Tibial nerve (tissue), 4 donors: ENCODE results near the gene ERVV-1. TPM values are rescaled to one million over a fixed set of nuclear protein-coding genes. Genes with fewer than 3 reads are reported as not detected.

Experiments
- DNase-seq, 2 donors: peaks; one replicate each; pipeline ENCODE4 v3.0.0-alpha.2; 2019; ENCODE audit warnings: low spot score in 2 of 2
- H3K27ac ChIP-seq, 4 donors: fragments of 200-600 bp; sonication (generic) in 3 of 4; one replicate each; pipeline ENCODE4 v1.5.1; 2017 to 2019; ENCODE audit warnings: mild to moderate bottlenecking in 1 of 4
- H3K27me3 ChIP-seq, 2 donors: fragments of 200-600 bp; sonication (generic) in 1 of 2; one replicate each; pipeline versions ENCODE4 v1.5.1 to v1.6.0; 2017 to 2019
- H3K36me3 ChIP-seq, 3 donors: fragments of 200-600 bp; sonication (generic); one replicate each; pipeline ENCODE4 v1.5.1; 2018 to 2019
- H3K4me1 ChIP-seq, 4 donors: fragments of 200-600 bp; sonication (generic) in 3 of 4; one replicate each; pipeline ENCODE4 v1.5.1; 2017 to 2019
- H3K4me3 ChIP-seq, 4 donors: fragments of 200-600 bp; sonication (generic) in 3 of 4; one replicate each; pipeline ENCODE4 v1.5.1; 2017 to 2019; ENCODE audit warnings: mild to moderate bottlenecking in 1 of 4, moderate library complexity in 1 of 4
- H3K9me3 ChIP-seq, 4 donors: fragments of 200-600 bp; sonication (generic) in 3 of 4; one replicate each; pipeline ENCODE4 v1.5.1; 2017 to 2019
- CTCF ChIP-seq, 5 experiments: fragments of 200-600 bp in 3 of 5; fragments of 450-650 bp in 2 of 5; sonication (generic) in 3 of 5; IDR thresholded peaks; one replicate each; pipeline ENCODE4 v1.5.1; 2016 to 2019; ENCODE audit warnings: antibody characterized with exemption in 5 of 5, mild to moderate bottlenecking in 3 of 5, moderate library complexity in 2 of 5
- EP300 ChIP-seq, 2 donors: sonication (generic); formaldehyde crosslinking; IDR thresholded peaks; one replicate each; pipeline ENCODE4 v1.6.1; 2017; ENCODE audit warnings: antibody characterized with exemption in 2 of 2, mild to moderate bottlenecking in 1 of 2
- POLR2A ChIP-seq, 2 donors: fragments of 450-650 bp; IDR thresholded peaks; one replicate each; pipeline ENCODE4 v1.6.1; 2017; ENCODE audit warnings: antibody characterized with exemption in 2 of 2, mild to moderate bottlenecking in 2 of 2, moderate library complexity in 2 of 2
- WGBS, 2 donors: methylation state at CpG; one replicate each; pipeline ENCODE4 v1.1.5; 2018; 5-methylcytosine and 5-hydroxymethylcytosine counted together
- total RNA-seq, 4 donors: library from RNA; depleted of rRNA; stranded (reverse); fragments of >200 nt; gene quantifications; one replicate each; pipeline ENCODE4 v1.1.0, GENCODE V29; 2016

ERVV-1 gene
- total RNA-seq, 4 donors from 2014 or later = not detected

DNA sequence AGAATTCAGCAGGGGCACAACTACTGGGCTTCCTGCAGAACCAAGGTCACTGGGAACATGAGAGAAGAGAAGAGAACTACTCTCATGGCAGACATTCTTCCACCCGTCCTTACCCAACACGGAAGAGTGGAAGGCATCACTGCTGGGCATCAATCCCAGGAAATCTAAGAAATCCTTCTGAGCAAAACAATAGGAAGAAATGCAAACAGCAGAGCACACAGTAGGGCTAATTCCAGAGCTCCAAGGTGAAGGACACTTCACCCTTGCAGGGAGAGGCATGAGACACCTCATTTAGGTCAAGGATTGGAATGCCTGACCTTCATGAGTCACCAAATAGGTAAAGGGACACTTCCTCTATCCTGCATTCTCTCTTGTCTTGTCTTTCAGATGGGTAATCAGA lies 33.7 kb downstream of the ERVV-1 start:
- Histone ChIP-seq H3K27me3 (no peaks in the 10 kb centered on the region), H3K4me3 (no peak overlapping the region), H3K4me1 (no peaks in the 10 kb centered on the region), H3K36me3 (no peaks in the 10 kb centered on the region), H3K27ac (no peak overlapping the region), H3K9me3 (peaks cover 0 to 80% (median 4%) of the 10 kb centered on the region in 4 donors)
- DNase-seq = no peak
- TF ChIP-seq CTCF (IDR thresholded peaks at IDR 0.05) = no peak
- no peak for TF ChIP-seq POLR2A (IDR thresholded peaks at IDR 0.05)
- TF ChIP-seq EP300 (IDR thresholded peaks at IDR 0.05) = no peak
- WGBS, 2 donors = 80 to 86% methylated on average over 2 of the region's 2 CpGs

- WGBS, 2 donors = 58 to 66% methylated on average over 2 of the region's 2 CpGs
- H3K4me3 ChIP-seq = no peak overlapping the region
- H3K27me3 ChIP-seq = peaks cover 0 to 4% of the 10 kb centered on the region in 2 donors
- H3K4me1 ChIP-seq = no peaks in the 10 kb centered on the region
- TF ChIP-seq EP300 (IDR thresholded peaks at IDR 0.05) (no peak), POLR2A (IDR thresholded peaks at IDR 0.05) (no peak), CTCF (IDR thresholded peaks at IDR 0.05) (no peak)
- H3K9me3 ChIP-seq = peaks cover 0 to 91% (median 6%) of the 10 kb centered on the region in 4 donors
- no peak overlapping the region for H3K27ac ChIP-seq
- DNase-seq = no peak
- no peaks in the 10 kb centered on the region for H3K36me3 ChIP-seq
Measured at GRCh38 chr19:53055117-53055516, 41.4 kb downstream of the ERVV-1 start.

DNA sequence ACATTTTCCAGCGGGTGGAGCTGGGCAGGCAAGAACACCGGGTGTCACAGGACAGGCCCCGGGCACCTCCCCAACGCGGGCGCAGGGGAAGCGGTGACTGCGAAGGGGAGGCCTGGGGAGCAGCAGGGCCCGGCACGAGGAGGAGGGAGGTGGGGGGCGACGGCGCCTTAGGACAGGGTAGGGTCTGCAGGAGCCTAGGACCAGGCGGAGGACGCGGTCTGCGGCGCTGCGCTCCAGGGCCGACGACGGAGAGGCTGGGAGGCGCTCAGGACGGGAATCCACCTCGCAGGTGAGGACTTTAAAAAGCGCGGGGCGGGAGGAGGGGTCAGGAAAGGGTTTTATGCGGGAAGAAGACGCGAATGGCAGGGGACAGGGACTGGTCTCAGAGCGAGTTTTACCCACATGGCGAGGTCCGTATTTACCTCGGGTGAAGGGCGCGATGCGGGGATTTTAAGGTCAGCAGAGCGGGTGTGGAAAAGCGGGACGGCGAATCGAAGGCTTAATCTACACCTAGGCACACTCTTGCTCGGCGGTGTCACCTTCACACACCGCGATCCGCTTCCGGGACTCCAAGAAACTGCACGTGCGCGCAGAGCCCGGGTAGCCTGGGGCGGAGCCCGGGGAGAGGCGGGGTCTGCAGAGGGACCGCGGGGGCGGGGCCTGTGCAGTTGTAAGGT lies 44.3 kb downstream of the ERVV-1 start:
- 3 to 5% methylated on average over 59 of the region's 59 CpGs for WGBS, 2 donors
- TF ChIP-seq EP300 (IDR thresholded peaks at IDR 0.05) = no peak
- TF ChIP-seq CTCF (IDR thresholded peaks at IDR 0.05) = no peak
- no peak for TF ChIP-seq POLR2A (IDR thresholded peaks at IDR 0.05)
- Histone ChIP-seq H3K4me3 (no peak overlapping the region), H3K36me3 (peaks cover 0 to 14% (median 0%) of the 10 kb centered on the region in 3 donors), H3K9me3 (peaks cover 0 to 95% (median 15%) of the 10 kb centered on the region in 4 donors), H3K4me1 (no peaks in the 10 kb centered on the region), H3K27ac (no peak overlapping the region), H3K27me3 (peaks cover 0 to 4% of the 10 kb centered on the region in 2 donors)
- DNase-seq = no peak

Other genes starting within 250 kb of the ERVV-1 start
- 10 to 100 TPM in 1 of 4 donors, 1 to 10 TPM in 3; 6.3 to 10.3 (median 8.2) TPM for gene ZNF600, start 227.1 kb upstream of the ERVV-1 start, total RNA-seq
- 10 to 100 TPM in 2 of 4 donors, 1 to 10 TPM in 2; 7.2 to 20.3 (median 13.5) TPM for gene ZNF28, start 192.3 kb upstream of the ERVV-1 start, total RNA-seq
- 10 to 100 TPM in 3 of 4 donors, 1 to 10 TPM in 1; 8.2 to 19.2 (median 14.0) TPM for gene ZNF468, start 156.3 kb upstream of the ERVV-1 start, total RNA-seq
- 10 to 100 TPM in 3 of 4 donors, 1 to 10 TPM in 1; 1.5 to 32.4 (median 20.1) TPM for gene ZNF320, start 116.3 kb upstream of the ERVV-1 start, total RNA-seq
- 1 to 10 TPM; 1.9 to 4.6 (median 2.9) TPM for gene ZNF888, start 90.5 kb upstream of the ERVV-1 start, total RNA-seq
- gene ZNF816, start 51.0 kb upstream of the ERVV-1 start, total RNA-seq = 10 to 100 TPM in 3 of 4 donors, 1 to 10 TPM in 1; 3.7 to 23.0 (median 13.5) TPM
- not detected for gene ERVV-2, start 30.8 kb downstream of the ERVV-1 start, total RNA-seq
- 10 to 100 TPM; 38.9 to 65.7 (median 45.4) TPM for gene ZNF160, start 89.5 kb downstream of the ERVV-1 start, total RNA-seq
- 1 to 10 TPM; 4.5 to 9.8 (median 5.7) TPM for gene ZNF415, start 119.0 kb downstream of the ERVV-1 start, total RNA-seq
- gene ZNF347, start 145.1 kb downstream of the ERVV-1 start, total RNA-seq = 10 to 100 TPM; 13.1 to 21.9 (median 16.2) TPM
- gene ZNF665, start 179.4 kb downstream of the ERVV-1 start, total RNA-seq = 10 to 100 TPM in 1 of 4 donors, 1 to 10 TPM in 3; 5.4 to 19.6 (median 6.1) TPM
- gene ZNF677, start 241.0 kb downstream of the ERVV-1 start, total RNA-seq = 10 to 100 TPM; 15.1 to 28.2 (median 20.3) TPM
- gene VN1R2, start 244.4 kb downstream of the ERVV-1 start, total RNA-seq = not detected